ENCODE results near the gene NUDT1.
A peak's percentile ranks its signal among the peaks of the same experiment; 100 is the strongest.

NUDT1 gene

GRCh38 chr7:2289621-2290020, 47.6 kb downstream of the NUDT1 start:
- DNase-seq (ENCODE audit: extremely low spot score): no peak
- POLR2A ChIA-PET: no interaction called here
- TF ChIP-seq CTBP1 (IDR thresholded peaks at IDR 0.05; ENCODE audit: borderline replicate concordance) (no peak), ELF4 (IDR thresholded peaks at IDR 0.05) (no peak), L3MBTL2 (conservative IDR thresholded peaks at IDR 0.05) (no peak), TARDBP (IDR thresholded peaks at IDR 0.05) (no peak), FOXA1 (IDR thresholded peaks at IDR 0.05) (no peak), FOXK2 (IDR thresholded peaks at IDR 0.05) (no peak), SUZ12 (IDR thresholded peaks at IDR 0.05) (no peak), LEF1 (IDR thresholded peaks at IDR 0.05; ENCODE audit: borderline replicate concordance) (no peak)
- CTCF ChIA-PET: no interaction called here

DNA sequence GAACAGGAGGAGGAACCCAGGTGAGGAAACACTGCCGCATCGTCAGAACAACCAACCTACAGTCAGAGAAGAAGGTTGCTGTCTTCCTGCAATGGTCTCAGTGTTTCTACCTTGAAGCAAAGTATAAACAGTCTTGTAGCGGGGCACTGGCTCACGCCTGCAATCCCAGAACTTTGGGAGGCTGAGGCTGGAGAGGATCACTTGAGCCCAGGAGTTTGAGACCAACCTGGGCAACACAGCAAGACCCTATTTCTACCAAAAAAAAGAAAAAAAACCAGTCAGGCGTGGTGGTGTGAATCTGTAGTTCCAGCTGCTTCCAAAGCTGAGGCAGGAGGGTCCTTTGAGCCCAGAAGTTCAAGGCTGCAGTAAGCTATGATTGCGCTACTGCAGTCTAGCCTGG, 48.9 kb downstream of the NUDT1 start:
- POLR2A ChIA-PET: no interaction called here
- CTCF ChIA-PET: interaction anchor here (0.6 kb wide), 1 partner anchor 800 kb away, joined by 3 read pairs; no protein-coding TSS in a partner anchor
- no peak for TF ChIP-seq NFRKB (IDR thresholded peaks at IDR 0.05)
- no peak for TF ChIP-seq L3MBTL2 (conservative IDR thresholded peaks at IDR 0.05)
- no peak for TF ChIP-seq BHLHE40 (IDR thresholded peaks at IDR 0.05; ENCODE audit: borderline replicate concordance)
- no peak for TF ChIP-seq ARNT (IDR thresholded peaks at IDR 0.05)
- no peak for TF ChIP-seq LEF1 (IDR thresholded peaks at IDR 0.05; ENCODE audit: borderline replicate concordance)
- TF ChIP-seq FOXK2 (IDR thresholded peaks at IDR 0.05): no peak
- TF ChIP-seq FOXM1 (IDR thresholded peaks at IDR 0.05; ENCODE audit: borderline replicate concordance): no peak
- TF ChIP-seq HDGF (IDR thresholded peaks at IDR 0.05; ENCODE audit: borderline replicate concordance): no peak
- no peak for TF ChIP-seq SUZ12 (IDR thresholded peaks at IDR 0.05)
- no peak for TF ChIP-seq FOXA1 (IDR thresholded peaks at IDR 0.05)
- TF ChIP-seq, protein P1, sequence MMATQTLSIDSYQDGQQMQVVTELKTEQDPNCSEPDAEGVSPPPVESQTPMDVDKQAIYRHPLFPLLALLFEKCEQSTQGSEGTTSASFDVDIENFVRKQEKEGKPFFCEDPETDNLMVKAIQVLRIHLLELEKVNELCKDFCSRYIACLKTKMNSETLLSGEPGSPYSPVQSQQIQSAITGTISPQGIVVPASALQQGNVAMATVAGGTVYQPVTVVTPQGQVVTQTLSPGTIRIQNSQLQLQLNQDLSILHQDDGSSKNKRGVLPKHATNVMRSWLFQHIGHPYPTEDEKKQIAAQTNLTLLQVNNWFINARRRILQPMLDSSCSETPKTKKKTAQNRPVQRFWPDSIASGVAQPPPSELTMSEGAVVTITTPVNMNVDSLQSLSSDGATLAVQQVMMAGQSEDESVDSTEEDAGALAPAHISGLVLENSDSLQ (IDR thresholded peaks at IDR 0.05): no peak
- TF ChIP-seq TARDBP (IDR thresholded peaks at IDR 0.05): no peak
- no peak for TF ChIP-seq ZNF384 (IDR thresholded peaks at IDR 0.05)
- TF ChIP-seq ELF4 (IDR thresholded peaks at IDR 0.05): no peak
- no peak for TF ChIP-seq CTBP1 (IDR thresholded peaks at IDR 0.05; ENCODE audit: borderline replicate concordance)
- TF ChIP-seq SP1 (IDR thresholded peaks at IDR 0.05): no peak
- DNase-seq (ENCODE audit: extremely low spot score): no peak

DNA sequence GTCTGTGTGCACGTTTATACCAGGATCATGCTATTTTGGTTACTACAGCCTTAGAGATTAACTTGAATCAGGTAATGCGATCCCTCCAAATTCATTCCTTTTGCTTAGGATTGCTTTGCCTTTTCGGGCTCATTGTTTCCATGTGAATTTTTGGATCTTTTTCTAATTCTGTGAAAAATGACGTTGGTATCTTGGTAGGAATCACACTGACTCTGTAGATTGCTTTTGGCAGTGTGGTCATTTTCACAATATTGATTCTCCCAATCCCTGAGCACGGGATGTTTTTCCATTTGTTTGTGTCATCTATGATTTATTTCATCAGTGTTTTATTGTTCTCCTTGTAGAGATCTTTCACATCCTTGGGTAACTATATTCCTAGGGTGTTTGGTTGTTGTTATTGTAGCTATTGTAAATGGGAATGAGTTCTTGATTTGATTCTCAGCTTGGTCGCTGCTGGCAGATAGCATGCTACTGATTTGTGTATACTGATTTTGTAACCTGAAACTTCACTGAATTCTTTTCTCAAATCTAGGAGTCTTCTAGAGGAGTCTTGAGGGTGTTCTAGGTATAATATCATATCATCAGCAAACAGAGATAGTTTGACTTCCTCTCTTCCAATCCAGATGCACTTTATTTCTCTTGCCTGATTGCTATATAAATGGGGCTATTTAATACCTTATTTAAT, 54.1 kb downstream of the NUDT1 start:
- POLR2A ChIA-PET: interaction anchor here (0.6 kb wide), 1 partner anchor 92 kb away, joined by 5 read pairs; no protein-coding TSS in a partner anchor
- TF ChIP-seq FOXA1 (IDR thresholded peaks at IDR 0.05) (no peak), SUZ12 (IDR thresholded peaks at IDR 0.05) (no peak), ZNF384 (IDR thresholded peaks at IDR 0.05) (no peak), NFRKB (IDR thresholded peaks at IDR 0.05) (no peak), CTBP1 (IDR thresholded peaks at IDR 0.05; ENCODE audit: borderline replicate concordance) (no peak)
- TF ChIP-seq, protein P1 (IDR thresholded peaks at IDR 0.05): peak; percentile 76
- CTCF ChIA-PET: no interaction called here
- no peak for DNase-seq (ENCODE audit: extremely low spot score)

DNA sequence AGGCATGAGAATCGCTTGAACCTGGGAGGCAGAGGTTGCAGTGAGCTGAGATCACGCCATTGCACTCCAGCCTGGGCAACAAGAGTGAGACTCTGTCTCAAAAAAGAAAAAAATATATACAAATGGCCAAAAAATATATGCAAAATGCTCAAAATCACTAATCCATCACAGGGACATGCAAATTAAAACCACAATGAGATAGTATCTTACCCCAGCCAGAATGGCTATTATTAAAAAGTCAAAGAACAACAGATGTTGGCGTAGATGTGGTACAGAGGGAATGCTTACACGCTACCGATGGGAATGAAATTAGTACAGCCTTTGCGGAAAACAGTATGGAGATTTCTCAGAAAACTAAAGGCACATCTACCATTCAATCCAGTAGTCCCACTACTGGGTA, 54.8 kb downstream of the NUDT1 start:
- POLR2A ChIA-PET: interaction anchor here (0.6 kb wide), 1 partner anchor 93 kb away, joined by 5 read pairs; no protein-coding TSS in a partner anchor
- TF ChIP-seq LEF1 (IDR thresholded peaks at IDR 0.05; ENCODE audit: borderline replicate concordance): no peak
- no peak for TF ChIP-seq SP1 (IDR thresholded peaks at IDR 0.05)
- DNase-seq (ENCODE audit: extremely low spot score): no peak
- CTCF ChIA-PET: no interaction called here

- no peak for TF ChIP-seq SUZ12 (IDR thresholded peaks at IDR 0.05)
- ChIA-PET POLR2A (no interaction called here), CTCF (no interaction called here)
- DNase-seq (ENCODE audit: extremely low spot score): peak; percentile 2
These were observed 57.3 kb downstream of the NUDT1 start for GRCh38 chr7:2299131-2299829.

GRCh38 chr7:2299870-2300512, 58.0 kb downstream of the NUDT1 start:
- ChIA-PET POLR2A (no interaction called here), CTCF (no interaction called here)
- no peak for DNase-seq (ENCODE audit: extremely low spot score)
- no peak for TF ChIP-seq SP1 (IDR thresholded peaks at IDR 0.05)
- TF ChIP-seq LEF1 (IDR thresholded peaks at IDR 0.05; ENCODE audit: borderline replicate concordance): no peak
- no peak for TF ChIP-seq HDGF (IDR thresholded peaks at IDR 0.05; ENCODE audit: borderline replicate concordance)
- no peak for TF ChIP-seq BHLHE40 (IDR thresholded peaks at IDR 0.05; ENCODE audit: borderline replicate concordance)
- no peak for TF ChIP-seq ELF4 (IDR thresholded peaks at IDR 0.05)
- no peak for TF ChIP-seq NFRKB (IDR thresholded peaks at IDR 0.05)
- no peak for TF ChIP-seq FOXA1 (IDR thresholded peaks at IDR 0.05)

Measured in HEK293T (cell line).